ENCODE results near the gene ALDH16A1.
"Not testable (repeated sequence)": the region's sequence is repeated elsewhere in the genome, so short reads cannot be mapped to it uniquely, and the experiment has no call there.

ALDH16A1 gene

DNA sequence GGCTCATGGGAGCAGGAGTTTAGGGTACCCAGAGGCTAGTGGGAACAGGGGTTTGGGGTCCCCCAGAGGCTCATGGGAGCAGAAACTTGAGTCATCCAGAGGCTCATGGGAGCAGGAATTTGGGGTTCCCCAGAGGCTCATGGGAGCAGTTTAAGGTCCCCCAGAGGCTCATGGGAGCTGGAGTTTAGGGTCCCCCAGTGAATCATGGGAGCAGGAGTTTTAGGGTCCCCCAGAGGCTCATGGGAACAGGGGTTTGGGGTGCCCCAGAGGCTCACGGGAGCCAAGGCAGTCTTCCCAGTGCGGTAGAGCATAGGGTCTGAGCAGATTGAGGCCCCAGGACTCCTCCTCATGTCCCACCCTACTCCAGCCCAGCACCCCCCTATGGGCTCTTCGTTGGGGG lies 12.3 kb downstream of the ALDH16A1 start:
- DNase-seq (ENCODE audit: low spot score) = no peak

DNA sequence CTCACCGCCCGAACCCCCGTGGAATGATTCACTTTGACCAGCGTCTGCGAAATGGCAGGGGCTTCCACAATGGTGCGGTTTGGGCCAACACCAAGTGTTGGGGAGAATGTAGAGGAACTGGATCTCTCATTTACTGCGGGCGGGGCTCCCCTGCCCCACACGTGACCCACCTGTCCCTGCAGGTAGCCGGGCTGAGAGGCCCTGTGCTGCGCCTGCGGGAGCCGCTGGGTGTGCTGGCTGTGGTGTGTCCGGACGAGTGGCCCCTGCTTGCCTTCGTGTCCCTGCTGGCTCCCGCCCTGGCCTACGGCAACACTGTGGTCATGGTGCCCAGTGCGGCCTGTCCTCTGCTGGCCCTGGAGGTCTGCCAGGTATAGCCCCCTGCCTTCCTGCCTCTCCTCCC lies 15.2 kb downstream of the ALDH16A1 start:
- no peak for DNase-seq (ENCODE audit: low spot score)

DNA sequence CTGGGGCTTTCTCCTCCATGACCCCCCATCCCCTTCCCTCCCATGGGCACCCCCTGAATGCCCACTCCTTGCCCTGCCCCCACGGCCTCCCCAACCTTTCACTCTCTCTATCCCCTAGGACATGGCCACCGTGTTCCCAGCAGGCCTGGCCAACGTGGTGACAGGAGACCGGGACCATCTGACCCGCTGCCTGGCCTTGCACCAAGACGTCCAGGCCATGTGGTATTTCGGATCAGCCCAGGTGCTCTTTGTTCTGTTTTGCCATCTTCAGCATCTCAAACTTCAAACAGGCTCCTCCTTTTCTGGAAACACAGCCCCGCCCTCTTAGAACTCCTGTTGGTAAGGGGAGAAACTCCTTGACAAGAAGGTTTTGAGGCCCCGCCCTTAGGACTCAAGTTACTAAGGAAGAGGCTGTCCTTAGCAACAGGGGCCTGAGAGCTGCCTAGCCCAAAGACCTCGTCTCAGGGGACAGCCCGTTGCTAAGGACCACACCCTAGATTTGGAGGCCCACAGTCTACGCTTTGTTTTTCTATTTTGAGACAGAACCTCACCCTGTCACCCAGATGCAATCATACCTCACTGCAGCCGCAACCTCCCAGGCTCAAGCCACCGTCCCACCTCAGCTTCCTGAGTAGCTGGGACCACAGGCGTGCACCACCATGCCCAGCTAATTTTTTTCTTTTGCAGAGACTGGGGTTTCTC lies 15.9 kb downstream of the ALDH16A1 start:
- DNase-seq (ENCODE audit: low spot score) = peak; percentile 70

GRCh38 chr19:49469828-49470614 lies 17.0 kb downstream of the ALDH16A1 start:
- DNase-seq (ENCODE audit: low spot score) = no peak

DNA sequence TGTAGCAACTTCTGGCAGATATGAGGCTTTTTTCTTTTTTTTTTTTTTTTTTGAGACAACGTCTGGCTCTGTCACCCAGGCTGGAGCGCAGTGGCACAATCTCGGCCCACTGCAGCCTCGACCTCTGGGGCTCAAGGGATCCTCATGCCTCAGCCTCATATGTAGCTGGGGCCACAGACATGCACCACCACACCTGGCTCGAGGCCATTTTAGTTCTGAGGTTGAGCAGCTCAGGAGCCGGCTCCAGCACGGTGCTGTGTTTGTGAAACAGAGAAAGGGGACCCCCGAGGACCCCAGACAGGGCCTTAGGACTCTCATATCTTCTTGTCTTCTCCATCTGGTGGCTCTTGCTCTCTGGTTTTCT lies 17.6 kb downstream of the ALDH16A1 start:
- DNase-seq (ENCODE audit: low spot score) = no peak

GRCh38 chr19:49472936-49473335 lies 19.9 kb downstream of the ALDH16A1 start:
- no peak for DNase-seq (ENCODE audit: low spot score)

- DNase-seq (ENCODE audit: low spot score) = not testable (repeated sequence)
Observed at GRCh38 chr19:49473501-49473867, 20.5 kb downstream of the ALDH16A1 start.

DNA sequence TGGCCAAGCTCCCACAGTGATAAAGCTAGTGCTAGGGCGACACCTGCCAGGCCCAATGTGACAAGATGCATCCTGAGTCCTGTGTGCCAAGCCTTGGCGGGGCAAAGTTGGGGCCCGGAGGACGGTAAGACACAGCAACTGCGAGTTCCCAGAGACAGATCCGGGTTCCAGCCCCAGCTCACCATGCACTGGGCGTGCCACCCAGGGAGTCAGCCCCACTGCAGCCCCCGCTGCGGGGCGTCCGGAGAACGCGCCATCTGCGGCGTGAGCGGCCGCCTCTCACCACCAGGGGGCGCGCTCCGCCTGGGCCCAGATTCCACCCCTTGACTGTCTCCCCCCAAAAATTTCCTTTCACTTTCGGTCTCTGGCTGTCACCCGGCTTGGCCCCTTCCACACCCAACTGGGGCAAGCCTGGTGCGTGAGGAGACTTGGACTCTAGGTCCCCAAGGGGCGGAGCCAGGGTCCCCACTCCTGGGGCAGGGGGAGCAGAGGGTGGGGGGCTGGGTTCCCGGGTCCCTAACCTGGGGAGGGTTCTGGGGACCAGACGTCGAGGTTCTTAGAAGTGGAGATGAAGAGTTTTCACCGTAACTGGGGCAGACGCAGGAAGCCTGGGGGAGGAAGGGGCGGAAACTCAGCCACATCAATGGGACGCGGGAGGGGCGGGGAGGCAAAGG lies 21.0 kb downstream of the ALDH16A1 start, which contains the start of gene FLT3LG:
FLT3LG (plus strand) TSS at position 348 of the 674 bp plus-strand sequence. CDS start 425 bp downstream, outside the sequence.
- no peak for DNase-seq (ENCODE audit: low spot score)

GRCh38 chr19:49474542-49474924 lies 21.5 kb downstream of the ALDH16A1 start:
- no peak for DNase-seq (ENCODE audit: low spot score)

GRCh38 chr19:49475191-49475917 lies 22.3 kb downstream of the ALDH16A1 start:
- no peak for DNase-seq (ENCODE audit: low spot score)

DNA sequence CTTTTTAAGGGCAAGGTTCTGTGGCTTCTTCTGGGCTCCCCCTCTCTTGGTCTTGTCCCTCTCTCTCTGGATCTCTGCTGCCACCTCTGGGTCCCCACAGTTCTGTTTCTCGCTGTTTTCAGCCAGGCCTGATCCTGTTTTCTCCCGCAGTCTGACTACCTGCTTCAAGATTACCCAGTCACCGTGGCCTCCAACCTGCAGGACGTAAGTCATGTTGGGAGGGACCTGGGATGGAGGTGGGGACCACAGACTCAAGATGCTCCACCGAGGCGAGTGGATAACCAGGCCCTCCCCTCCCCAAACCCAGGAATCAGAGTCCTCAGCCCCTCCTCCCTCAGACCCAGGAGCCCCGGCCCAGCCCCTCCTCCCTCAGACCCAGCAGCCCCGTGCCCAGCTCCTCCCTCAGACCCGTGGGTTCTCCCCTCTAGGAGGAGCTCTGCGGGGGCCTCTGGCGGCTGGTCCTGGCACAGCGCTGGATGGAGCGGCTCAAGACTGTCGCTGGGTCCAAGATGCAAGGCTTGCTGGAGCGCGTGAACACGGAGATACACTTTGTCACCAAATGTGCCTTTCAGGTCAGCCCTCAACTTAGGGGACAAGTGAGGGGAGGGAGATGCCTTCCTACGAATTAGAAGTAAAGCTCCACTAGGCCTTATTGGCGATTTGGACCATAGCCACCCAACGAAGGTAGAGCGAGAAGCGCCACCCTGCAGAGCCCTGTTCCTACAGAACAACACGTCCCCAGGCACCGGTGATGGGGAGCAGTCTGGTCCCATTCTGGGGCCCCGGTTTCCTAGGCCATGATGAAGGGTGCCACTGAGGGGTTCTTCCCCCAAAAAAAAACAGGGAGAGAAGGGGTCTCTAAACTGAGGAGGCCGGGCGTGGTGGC lies 23.2 kb downstream of the ALDH16A1 start:
- peak; percentile 75 for DNase-seq (ENCODE audit: low spot score)

GRCh38 chr19:49479975-49480628 lies 27.1 kb downstream of the ALDH16A1 start:
- DNase-seq (ENCODE audit: low spot score) = no peak

DNA sequence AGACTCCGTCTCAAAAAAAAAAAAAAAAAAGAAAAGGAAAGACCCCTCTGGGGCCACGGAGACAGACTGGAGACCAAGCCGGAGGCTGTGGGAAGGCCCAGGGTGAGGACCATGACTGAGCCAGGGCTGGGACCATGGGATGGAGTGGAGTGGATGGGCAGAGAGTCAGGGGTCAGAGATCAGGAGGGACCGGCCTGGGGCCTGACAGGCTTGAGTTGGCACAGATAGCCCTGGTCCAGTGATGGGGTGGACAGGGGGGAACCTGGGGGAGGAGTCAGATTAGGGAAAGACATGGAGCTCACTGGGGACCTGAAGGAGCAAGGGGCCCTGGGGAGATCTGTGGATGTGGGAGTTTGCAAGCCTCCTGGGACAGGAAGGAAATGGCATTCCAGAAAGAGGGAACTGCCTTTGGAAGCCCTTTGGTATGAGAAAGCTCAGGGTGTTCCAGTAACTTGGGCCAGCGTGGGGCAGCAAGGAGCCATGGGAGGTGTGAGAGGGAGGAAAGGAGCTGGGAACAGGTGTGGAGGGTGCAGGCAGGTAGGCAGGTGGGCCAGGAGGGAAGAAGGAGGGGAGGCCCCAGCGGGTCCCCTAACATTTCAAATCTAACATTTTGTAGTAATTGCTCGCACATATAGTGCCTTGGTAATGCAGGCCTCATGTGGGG lies 28.1 kb downstream of the ALDH16A1 start:
- DNase-seq (ENCODE audit: low spot score) = no peak

GRCh38 chr19:49486232-49486631 lies 33.2 kb downstream of the ALDH16A1 start:
- no peak for DNase-seq (ENCODE audit: low spot score)

- DNase-seq (ENCODE audit: low spot score) = no peak
Observed at GRCh38 chr19:49486710-49487276, 33.8 kb downstream of the ALDH16A1 start.

- DNase-seq (ENCODE audit: low spot score) = peak; percentile 99
Observed at GRCh38 chr19:49487277-49488045, 34.4 kb downstream of the ALDH16A1 start, which contains the start of gene RPL13A. Gene RPL13A (plus strand): TSS chr19:49487608. CDS start chr19:49487630, 22 bp downstream.

GRCh38 chr19:49488046-49488862 lies 35.2 kb downstream of the ALDH16A1 start:
- DNase-seq (ENCODE audit: low spot score) = no peak
